Measurements from ENCODE around the gene DOK5.

- no peak for TF ChIP-seq POLR2A (IDR thresholded peaks at IDR 0.05; ENCODE audit: low read depth, low read length)
- TF ChIP-seq, protein P1, sequence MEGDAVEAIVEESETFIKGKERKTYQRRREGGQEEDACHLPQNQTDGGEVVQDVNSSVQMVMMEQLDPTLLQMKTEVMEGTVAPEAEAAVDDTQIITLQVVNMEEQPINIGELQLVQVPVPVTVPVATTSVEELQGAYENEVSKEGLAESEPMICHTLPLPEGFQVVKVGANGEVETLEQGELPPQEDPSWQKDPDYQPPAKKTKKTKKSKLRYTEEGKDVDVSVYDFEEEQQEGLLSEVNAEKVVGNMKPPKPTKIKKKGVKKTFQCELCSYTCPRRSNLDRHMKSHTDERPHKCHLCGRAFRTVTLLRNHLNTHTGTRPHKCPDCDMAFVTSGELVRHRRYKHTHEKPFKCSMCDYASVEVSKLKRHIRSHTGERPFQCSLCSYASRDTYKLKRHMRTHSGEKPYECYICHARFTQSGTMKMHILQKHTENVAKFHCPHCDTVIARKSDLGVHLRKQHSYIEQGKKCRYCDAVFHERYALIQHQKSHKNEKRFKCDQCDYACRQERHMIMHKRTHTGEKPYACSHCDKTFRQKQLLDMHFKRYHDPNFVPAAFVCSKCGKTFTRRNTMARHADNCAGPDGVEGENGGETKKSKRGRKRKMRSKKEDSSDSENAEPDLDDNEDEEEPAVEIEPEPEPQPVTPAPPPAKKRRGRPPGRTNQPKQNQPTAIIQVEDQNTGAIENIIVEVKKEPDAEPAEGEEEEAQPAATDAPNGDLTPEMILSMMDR (conservative IDR thresholded peaks at IDR 0.05; ENCODE audit: low read depth, low read length): no peak
- no peak for TF ChIP-seq CEBPB (IDR thresholded peaks at IDR 0.05; ENCODE audit: low read depth, low read length)
- TF ChIP-seq SMC3 (IDR thresholded peaks at IDR 0.05; ENCODE audit: low read depth, low read length): no peak
- TF ChIP-seq MAFK (IDR thresholded peaks at IDR 0.05; ENCODE audit: low read depth, low read length): no peak
- TF ChIP-seq, protein P2, sequence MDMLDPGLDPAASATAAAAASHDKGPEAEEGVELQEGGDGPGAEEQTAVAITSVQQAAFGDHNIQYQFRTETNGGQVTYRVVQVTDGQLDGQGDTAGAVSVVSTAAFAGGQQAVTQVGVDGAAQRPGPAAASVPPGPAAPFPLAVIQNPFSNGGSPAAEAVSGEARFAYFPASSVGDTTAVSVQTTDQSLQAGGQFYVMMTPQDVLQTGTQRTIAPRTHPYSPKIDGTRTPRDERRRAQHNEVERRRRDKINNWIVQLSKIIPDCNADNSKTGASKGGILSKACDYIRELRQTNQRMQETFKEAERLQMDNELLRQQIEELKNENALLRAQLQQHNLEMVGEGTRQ (IDR thresholded peaks at IDR 0.05; ENCODE audit: low read depth, low read length): no peak
- no peak for TF ChIP-seq MXI1 (IDR thresholded peaks at IDR 0.05; ENCODE audit: borderline replicate concordance, low read depth, low read length)
- no peak for TF ChIP-seq FOS (IDR thresholded peaks at IDR 0.05; ENCODE audit: low read depth, low read length)
- no peak for TF ChIP-seq MAZ (IDR thresholded peaks at IDR 0.05; ENCODE audit: borderline replicate concordance, low read depth, low read length)
Measured at GRCh38 chr20:54548849-54549248, 73.5 kb downstream of the DOK5 start.
